PC-3 (cell line): Measurements from ENCODE around the gene GAD1.

ENCODE experiments used
- EZH2phosphoT487 ChIP-seq: fragments of 300-600 bp; sonication (generic); IDR thresholded peaks from 2 replicates; pipeline ENCODE4 v1.6.1; 2018; ENCODE audit warnings: mild to moderate bottlenecking, antibody characterized with exemption, low read length, borderline replicate concordance
- TF ChIP-seq, protein P1 (sequence below): fragments of 300-600 bp; sonication (generic); conservative IDR thresholded peaks from 2 replicates; pipeline ENCODE4 v1.5.1; 2017; ENCODE audit warnings: antibody characterized with exemption, low read depth, mild to moderate bottlenecking, low read length

DNA sequence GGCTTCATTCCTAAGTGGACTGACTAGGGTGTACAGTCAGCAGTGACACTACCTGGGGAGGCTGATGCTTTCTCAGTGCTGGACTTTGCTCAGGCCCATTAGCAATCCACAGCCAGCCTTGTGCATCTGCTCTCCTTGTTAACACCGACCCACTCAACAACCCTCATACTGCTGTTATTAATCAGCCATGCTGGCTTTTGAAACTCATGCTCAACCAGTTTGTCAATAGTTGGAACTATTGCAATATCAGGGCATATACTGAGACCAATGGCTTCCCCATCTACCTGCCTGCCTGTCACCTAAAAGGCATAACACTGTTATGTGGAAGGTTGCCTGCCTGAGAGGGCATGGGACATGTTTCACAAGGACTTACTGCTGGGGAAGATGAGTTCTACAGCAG, 39.4 kb downstream of the GAD1 start:
- TF ChIP-seq EZH2phosphoT487 = no peak
- TF ChIP-seq, protein P1, sequence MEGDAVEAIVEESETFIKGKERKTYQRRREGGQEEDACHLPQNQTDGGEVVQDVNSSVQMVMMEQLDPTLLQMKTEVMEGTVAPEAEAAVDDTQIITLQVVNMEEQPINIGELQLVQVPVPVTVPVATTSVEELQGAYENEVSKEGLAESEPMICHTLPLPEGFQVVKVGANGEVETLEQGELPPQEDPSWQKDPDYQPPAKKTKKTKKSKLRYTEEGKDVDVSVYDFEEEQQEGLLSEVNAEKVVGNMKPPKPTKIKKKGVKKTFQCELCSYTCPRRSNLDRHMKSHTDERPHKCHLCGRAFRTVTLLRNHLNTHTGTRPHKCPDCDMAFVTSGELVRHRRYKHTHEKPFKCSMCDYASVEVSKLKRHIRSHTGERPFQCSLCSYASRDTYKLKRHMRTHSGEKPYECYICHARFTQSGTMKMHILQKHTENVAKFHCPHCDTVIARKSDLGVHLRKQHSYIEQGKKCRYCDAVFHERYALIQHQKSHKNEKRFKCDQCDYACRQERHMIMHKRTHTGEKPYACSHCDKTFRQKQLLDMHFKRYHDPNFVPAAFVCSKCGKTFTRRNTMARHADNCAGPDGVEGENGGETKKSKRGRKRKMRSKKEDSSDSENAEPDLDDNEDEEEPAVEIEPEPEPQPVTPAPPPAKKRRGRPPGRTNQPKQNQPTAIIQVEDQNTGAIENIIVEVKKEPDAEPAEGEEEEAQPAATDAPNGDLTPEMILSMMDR = no peak
